Measurements from ENCODE around the gene SETD2. TPM values are rescaled to one million over a fixed set of nuclear protein-coding genes. Genes with fewer than 3 reads are reported as not detected.

SETD2 gene
- total and polyA plus RNA-seq, 4 donors = 7.6 to 37.6 (median 19.0) TPM

DNA sequence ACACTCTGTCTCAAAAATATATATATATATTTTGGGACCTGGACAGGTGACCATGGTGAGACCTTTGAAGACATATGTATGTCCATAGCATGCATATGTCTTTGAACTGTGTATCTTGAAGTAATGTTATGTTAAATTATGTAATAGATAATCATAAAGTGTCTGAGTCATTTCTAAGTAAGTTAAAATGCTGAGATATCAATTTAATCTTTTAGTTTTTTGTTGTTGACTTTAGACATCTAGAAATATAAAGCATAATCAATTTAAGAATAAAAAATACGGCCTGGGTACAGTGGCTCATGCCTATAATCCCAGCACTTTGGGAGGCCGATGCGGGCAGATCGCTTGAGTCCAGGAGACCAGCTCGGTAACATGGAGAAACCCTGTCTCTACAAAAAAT lies 12.7 kb upstream of the SETD2 start:
- Histone ChIP-seq H3K9me3 (ENCODE audit: control insufficient read depth in 4 of 4, low read length in 3 of 4) (no peaks in the 10 kb centered on the region), H3K9ac (ENCODE audit: low read depth in 1 of 2, low read length in 2 of 2) (no peak overlapping the region), H3K4me3 (ENCODE audit: low read depth in 1 of 3, low read length in 3 of 3) (no peak overlapping the region), H3K4me1 (ENCODE audit: control insufficient read depth in 4 of 4, insufficient read depth in 4 of 4, low read length in 3 of 4) (peaks cover 0 to 3% (median 0%) of the 10 kb centered on the region in 4 donors), H3K36me3 (ENCODE audit: control insufficient read depth in 4 of 4, insufficient read depth in 3 of 4, low read depth in 1 of 4, low read length in 3 of 4) (peaks cover 0 to 6% (median 0%) of the 10 kb centered on the region in 4 donors), H3K27ac (ENCODE audit: low read depth in 1 of 2, low read length in 2 of 2) (no peak overlapping the region), H3K27me3 (ENCODE audit: control insufficient read depth in 4 of 4, insufficient read depth in 4 of 4, low read length in 3 of 4) (no peaks in the 10 kb centered on the region)
- TF ChIP-seq, protein P1, sequence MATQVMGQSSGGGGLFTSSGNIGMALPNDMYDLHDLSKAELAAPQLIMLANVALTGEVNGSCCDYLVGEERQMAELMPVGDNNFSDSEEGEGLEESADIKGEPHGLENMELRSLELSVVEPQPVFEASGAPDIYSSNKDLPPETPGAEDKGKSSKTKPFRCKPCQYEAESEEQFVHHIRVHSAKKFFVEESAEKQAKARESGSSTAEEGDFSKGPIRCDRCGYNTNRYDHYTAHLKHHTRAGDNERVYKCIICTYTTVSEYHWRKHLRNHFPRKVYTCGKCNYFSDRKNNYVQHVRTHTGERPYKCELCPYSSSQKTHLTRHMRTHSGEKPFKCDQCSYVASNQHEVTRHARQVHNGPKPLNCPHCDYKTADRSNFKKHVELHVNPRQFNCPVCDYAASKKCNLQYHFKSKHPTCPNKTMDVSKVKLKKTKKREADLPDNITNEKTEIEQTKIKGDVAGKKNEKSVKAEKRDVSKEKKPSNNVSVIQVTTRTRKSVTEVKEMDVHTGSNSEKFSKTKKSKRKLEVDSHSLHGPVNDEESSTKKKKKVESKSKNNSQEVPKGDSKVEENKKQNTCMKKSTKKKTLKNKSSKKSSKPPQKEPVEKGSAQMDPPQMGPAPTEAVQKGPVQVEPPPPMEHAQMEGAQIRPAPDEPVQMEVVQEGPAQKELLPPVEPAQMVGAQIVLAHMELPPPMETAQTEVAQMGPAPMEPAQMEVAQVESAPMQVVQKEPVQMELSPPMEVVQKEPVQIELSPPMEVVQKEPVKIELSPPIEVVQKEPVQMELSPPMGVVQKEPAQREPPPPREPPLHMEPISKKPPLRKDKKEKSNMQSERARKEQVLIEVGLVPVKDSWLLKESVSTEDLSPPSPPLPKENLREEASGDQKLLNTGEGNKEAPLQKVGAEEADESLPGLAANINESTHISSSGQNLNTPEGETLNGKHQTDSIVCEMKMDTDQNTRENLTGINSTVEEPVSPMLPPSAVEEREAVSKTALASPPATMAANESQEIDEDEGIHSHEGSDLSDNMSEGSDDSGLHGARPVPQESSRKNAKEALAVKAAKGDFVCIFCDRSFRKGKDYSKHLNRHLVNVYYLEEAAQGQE (IDR thresholded peaks at IDR 0.05) = no peak
- no peak for DNase-seq (ENCODE audit: low spot score)
- WGBS = 99% methylated on average over 5 of the region's 5 CpGs

- under 1% methylated on average over 106 of the region's 106 CpGs for WGBS
- Histone ChIP-seq H3K27me3 (ENCODE audit: control insufficient read depth in 4 of 4, insufficient read depth in 4 of 4, low read length in 3 of 4) (no peaks in the 10 kb centered on the region), H3K36me3 (ENCODE audit: control insufficient read depth in 4 of 4, insufficient read depth in 3 of 4, low read depth in 1 of 4, low read length in 3 of 4) (no peaks in the 10 kb centered on the region), H3K9me3 (ENCODE audit: control insufficient read depth in 4 of 4, low read length in 3 of 4) (no peaks in the 10 kb centered on the region), H3K27ac (ENCODE audit: low read depth in 1 of 2, low read length in 2 of 2) (peak overlapping the region; percentile 93), H3K4me1 (ENCODE audit: control insufficient read depth in 4 of 4, insufficient read depth in 4 of 4, low read length in 3 of 4) (peaks cover 13 to 45% (median 30%) of the 10 kb centered on the region in 4 donors), H3K4me3 (ENCODE audit: low read depth in 1 of 3, low read length in 3 of 3) (peak overlapping the region; percentile 70 to 100 (median 92)), H3K9ac (ENCODE audit: low read depth in 1 of 2, low read length in 2 of 2) (peak overlapping the region; percentile 79 to 94)
- TF ChIP-seq HNF4A (conservative IDR thresholded peaks at IDR 0.05) = peak in 1 of 2 donors; percentile 3
- TF ChIP-seq YY1 (IDR thresholded peaks at IDR 0.05) = no peak
- TF ChIP-seq NR2F2 (IDR thresholded peaks at IDR 0.05) = no peak
- TF ChIP-seq SP1 (IDR thresholded peaks at IDR 0.05) = no peak
- TF ChIP-seq, protein P1 (IDR thresholded peaks at IDR 0.05) = no peak
- TF ChIP-seq, protein P2, sequence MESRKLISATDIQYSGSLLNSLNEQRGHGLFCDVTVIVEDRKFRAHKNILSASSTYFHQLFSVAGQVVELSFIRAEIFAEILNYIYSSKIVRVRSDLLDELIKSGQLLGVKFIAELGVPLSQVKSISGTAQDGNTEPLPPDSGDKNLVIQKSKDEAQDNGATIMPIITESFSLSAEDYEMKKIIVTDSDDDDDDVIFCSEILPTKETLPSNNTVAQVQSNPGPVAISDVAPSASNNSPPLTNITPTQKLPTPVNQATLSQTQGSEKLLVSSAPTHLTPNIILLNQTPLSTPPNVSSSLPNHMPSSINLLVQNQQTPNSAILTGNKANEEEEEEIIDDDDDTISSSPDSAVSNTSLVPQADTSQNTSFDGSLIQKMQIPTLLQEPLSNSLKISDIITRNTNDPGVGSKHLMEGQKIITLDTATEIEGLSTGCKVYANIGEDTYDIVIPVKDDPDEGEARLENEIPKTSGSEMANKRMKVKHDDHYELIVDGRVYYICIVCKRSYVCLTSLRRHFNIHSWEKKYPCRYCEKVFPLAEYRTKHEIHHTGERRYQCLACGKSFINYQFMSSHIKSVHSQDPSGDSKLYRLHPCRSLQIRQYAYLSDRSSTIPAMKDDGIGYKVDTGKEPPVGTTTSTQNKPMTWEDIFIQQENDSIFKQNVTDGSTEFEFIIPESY (IDR thresholded peaks at IDR 0.05) = no peak
- no peak for TF ChIP-seq RXRA (IDR thresholded peaks at IDR 0.05)
- TF ChIP-seq, protein P3, sequence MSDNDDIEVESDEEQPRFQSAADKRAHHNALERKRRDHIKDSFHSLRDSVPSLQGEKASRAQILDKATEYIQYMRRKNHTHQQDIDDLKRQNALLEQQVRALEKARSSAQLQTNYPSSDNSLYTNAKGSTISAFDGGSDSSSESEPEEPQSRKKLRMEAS (IDR thresholded peaks at IDR 0.05) = no peak
- TF ChIP-seq CTCF (IDR thresholded peaks at IDR 0.05; ENCODE audit: low read depth, low read length, missing input control) = no peak
- peak; percentile 76 for DNase-seq (ENCODE audit: low spot score)
These were observed 525 bp downstream of the SETD2 start for GRCh38 chr3:47163169-47164006.
